ENCODE results near the gene DEFB114.

DEFB114 gene

GRCh38 chr6:49937811-49938210 lies 26.2 kb downstream of the DEFB114 start:
- FAIRE-seq (no peak), DNase-seq (ENCODE audit: insufficient read length, low spot score) (no peak)

DNA sequence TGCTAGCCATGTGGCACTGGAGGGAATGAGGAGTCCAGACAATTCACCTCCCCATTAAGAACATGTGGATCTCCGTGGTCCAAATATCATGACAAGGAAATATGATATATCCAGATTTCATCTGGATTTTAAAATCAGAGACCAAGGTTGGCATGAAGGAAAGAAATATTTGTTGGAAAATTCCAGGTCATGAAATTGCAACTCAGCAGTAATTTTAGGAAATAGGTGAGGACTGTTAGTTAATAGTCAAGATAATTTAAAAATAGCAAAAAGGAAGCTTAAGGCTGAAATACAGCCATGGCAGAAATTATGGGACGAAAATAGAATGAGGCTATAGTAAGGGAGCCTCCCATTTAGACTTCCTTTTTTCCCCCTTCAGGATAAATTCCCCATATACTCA lies 26.9 kb downstream of the DEFB114 start:
- FAIRE-seq (no peak), DNase-seq (ENCODE audit: insufficient read length, low spot score) (no peak)

DNA sequence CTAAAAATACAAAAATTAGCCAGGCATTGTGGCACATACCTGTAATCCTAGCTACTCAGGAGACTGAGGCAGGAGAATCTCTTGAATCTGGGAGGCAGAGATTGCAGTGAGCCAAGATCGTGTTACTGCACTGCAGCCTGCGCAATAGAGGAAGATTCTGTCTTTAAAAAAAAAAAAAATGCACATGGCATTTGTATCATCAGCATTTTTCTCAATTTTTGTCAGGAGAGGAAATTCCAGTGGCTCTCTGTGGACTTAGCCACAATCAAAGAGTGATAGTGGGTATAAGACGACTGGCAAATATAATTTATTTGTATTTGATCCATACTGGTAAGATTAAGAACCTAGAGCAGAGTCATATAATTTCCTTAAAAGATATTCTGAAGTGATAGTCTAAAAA lies 28.6 kb downstream of the DEFB114 start:
- FAIRE-seq (no peak), DNase-seq (ENCODE audit: insufficient read length, low spot score) (no peak)

- no peak for DNase-seq (ENCODE audit: insufficient read length, low spot score)
- FAIRE-seq: no peak
These were observed 29.2 kb downstream of the DEFB114 start for GRCh38 chr6:49934770-49935169.

GRCh38 chr6:49933526-49933925 lies 30.4 kb downstream of the DEFB114 start:
- FAIRE-seq: no peak
- no peak for DNase-seq (ENCODE audit: insufficient read length, low spot score)

- FAIRE-seq (no peak), DNase-seq (ENCODE audit: insufficient read length, low spot score) (no peak)
These were observed 34.6 kb downstream of the DEFB114 start for GRCh38 chr6:49929340-49929739.

GRCh38 chr6:49923826-49924225 lies 40.1 kb downstream of the DEFB114 start:
- FAIRE-seq (no peak), DNase-seq (ENCODE audit: insufficient read length, low spot score) (no peak)

- no peak for FAIRE-seq
These were observed 43.9 kb downstream of the DEFB114 start for GRCh38 chr6:49919935-49920644.

GRCh38 chr6:49919261-49919660 lies 44.7 kb downstream of the DEFB114 start:
- FAIRE-seq (no peak), DNase-seq (ENCODE audit: insufficient read length, low spot score) (no peak)

More at GRCh38 chr6:49919935-49920644, 43.9 kb downstream of the DEFB114 start:
- DNase-seq (ENCODE audit: insufficient read length, low spot score): no peak

DNA sequence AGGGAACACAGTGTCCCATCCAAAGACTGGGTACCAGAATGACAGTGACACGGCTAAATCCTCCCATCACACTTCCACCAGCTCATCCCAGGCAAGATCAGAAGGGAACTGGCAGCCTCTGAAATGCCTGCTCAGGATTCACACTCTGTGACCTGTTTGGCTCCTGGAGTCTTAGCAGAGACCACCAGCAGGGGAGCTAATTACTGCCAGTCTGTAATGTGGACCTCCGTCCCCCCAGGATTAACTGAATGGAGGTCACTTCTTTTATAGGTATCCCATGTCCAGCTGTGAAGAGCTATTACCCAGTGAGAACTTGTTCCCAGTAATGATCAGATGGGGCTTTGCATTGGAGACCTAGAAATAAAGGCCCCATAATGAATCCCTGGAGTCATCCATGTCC lies 45.2 kb downstream of the DEFB114 start:
- DNase-seq (ENCODE audit: insufficient read length, low spot score): no peak
- FAIRE-seq: no peak

DNA sequence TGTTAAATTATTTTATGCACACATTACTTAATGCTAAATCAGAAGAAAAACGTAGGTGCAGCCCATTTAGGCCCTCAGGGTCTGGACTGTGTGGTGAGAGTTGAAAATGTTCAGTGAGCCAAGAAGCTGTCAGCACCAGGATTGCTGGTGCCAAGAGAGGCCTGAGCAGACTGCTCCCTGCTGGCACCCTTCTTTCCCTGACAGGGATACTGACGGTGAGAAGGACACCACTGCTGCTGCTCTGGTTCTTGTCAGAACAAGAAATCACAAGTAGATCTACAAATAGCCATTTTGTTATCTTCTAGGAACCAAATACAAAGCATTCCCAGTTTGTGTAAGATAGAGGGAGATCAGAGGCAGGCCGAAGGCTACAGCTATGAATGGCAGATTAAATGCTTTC lies 48.9 kb downstream of the DEFB114 start:
- DNase-seq (ENCODE audit: insufficient read length, low spot score) (no peak), FAIRE-seq (peak; percentile 33)

GRCh38 chr6:49913636-49914375 lies 50.2 kb downstream of the DEFB114 start:
- FAIRE-seq: no peak
- DNase-seq (ENCODE audit: insufficient read length, low spot score): no peak

DNA sequence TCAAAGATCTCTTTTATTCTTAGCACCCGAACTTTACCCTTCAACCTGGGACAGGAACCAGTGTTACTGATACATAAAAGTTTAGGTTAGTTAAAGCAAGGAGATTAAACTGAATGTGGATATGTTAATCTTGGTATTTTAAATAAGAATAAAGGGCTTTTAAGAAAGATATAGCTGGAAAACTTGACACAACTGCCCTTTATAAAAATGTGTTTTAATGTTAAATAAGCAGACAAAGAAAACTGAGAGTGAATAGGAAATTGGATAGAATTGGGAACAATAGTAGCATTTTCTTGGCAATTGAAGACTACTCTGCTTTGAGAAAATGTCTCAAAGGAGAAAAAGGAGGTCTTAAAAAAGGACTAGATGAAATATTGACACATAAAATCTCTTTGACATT lies 51.8 kb downstream of the DEFB114 start:
- DNase-seq (ENCODE audit: insufficient read length, low spot score): no peak
- no peak for FAIRE-seq

DNA sequence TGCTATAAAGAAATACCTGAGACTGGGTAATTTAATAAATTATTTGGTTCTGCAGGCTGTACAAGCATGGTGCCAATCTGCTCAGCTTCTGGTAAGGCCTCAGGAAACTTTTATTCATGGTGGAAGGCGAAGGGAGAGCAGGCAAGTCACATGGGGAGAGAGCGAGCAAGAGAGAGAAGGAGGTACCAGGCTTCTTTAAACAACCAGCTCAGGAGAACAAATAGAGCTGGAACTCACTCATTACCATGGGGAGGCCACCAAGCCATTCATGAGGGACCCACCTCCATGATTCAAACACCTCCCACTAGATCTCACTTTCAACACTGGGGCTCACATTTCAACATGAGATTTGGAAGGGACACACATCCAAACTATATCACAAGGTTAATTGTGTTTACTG lies 52.7 kb downstream of the DEFB114 start:
- FAIRE-seq (no peak), DNase-seq (ENCODE audit: insufficient read length, low spot score) (no peak)
